ENCODE data around the gene CUL4A. TPM values are rescaled to one million over a fixed set of nuclear protein-coding genes. Genes with fewer than 3 reads are reported as not detected.

The CUL4A gene
- total and polyA plus RNA-seq, 2 donors (not counting 1 experiment from before 2014, with no cell fraction given): 37.5 to 80.4 TPM

GRCh38 chr13:113273321-113273720, 63.9 kb downstream of the CUL4A start:
- Mint-ChIP-seq H3K27me3 (peaks cover 8% of the 10 kb centered on the region), H3K4me1 (no peaks in the 10 kb centered on the region), H3K27ac (no peak overlapping the region), H3K4me3 (no peak overlapping the region), H3K9me3 (ENCODE audit: insufficient read depth) (no peaks in the 10 kb centered on the region)
- Histone ChIP-seq H3K4me3 (ENCODE audit: control extremely low read depth in 1 of 5, extremely low read depth in 1 of 5, insufficient read depth in 1 of 5, low read depth in 2 of 5, low read length in 4 of 5) (no peak overlapping the region), H3K27ac (ENCODE audit: low read length in 2 of 2) (no peak overlapping the region), H3K27me3 (replicated peaks in 1 of 4; ENCODE audit: control extremely low read depth in 1 of 4, control insufficient read depth in 3 of 4, insufficient read depth in 4 of 4, low read length in 3 of 4) (no peaks in the 10 kb centered on the region), H4K20me1 (ENCODE audit: control insufficient read depth, insufficient read depth, low read length, poor library complexity, severe bottlenecking) (no peaks in the 10 kb centered on the region), H3K4me2 (replicated peaks; ENCODE audit: low read depth, low read length, poor library complexity, severe bottlenecking) (no peak overlapping the region), H3K9me3 (ENCODE audit: control extremely low read depth in 1 of 3, control insufficient read depth in 2 of 3, insufficient read depth in 1 of 3, low read length in 2 of 3) (no peaks in the 10 kb centered on the region), H3K9ac (ENCODE audit: low read length) (no peak overlapping the region), H3K36me3 (replicated peaks in 1 of 2; ENCODE audit: control extremely low read depth in 1 of 2, control insufficient read depth in 1 of 2, extremely low read depth in 1 of 2, insufficient read depth in 2 of 2, low read length in 1 of 2) (no peaks in the 10 kb centered on the region), H3K79me2 (ENCODE audit: control insufficient read depth, insufficient read depth, low read length) (no peaks in the 10 kb centered on the region), H2AFZ (ENCODE audit: insufficient read depth, low read depth, low read length, poor library complexity, severe bottlenecking) (no peak overlapping the region), H3K4me1 (ENCODE audit: control insufficient read depth in 2 of 2, insufficient read depth in 2 of 2, low read length in 2 of 2) (no peaks in the 10 kb centered on the region)
- ATAC-seq (ENCODE audit: low read depth) (no peak), DNase-seq (no peak)
- intact Hi-C loops (cut with micrococcal nuclease): no loop called here
- POLR2A ChIA-PET: no interaction called here
- TF ChIP-seq EZH2 (IDR thresholded peaks at IDR 0.05; ENCODE audit: borderline replicate concordance, insufficient read depth, low read depth, low read length, poor library complexity, severe bottlenecking) (no peak), CTCF (IDR thresholded peaks at IDR 0.05) (no peak)
- CTCF ChIA-PET: interaction anchor here (2.2 kb wide), 1 partner anchor 179 kb away, joined by 7 read pairs; no protein-coding TSS in a partner anchor
- 95% methylated on average over 6 of the region's 6 CpGs for WGBS (ENCODE audit: insufficient coverage)

GRCh38 chr13:113273851-113274590, 64.6 kb downstream of the CUL4A start:
- no peak overlapping the region for H3K4me3 ChIP-seq (ENCODE audit: control extremely low read depth in 1 of 5, extremely low read depth in 1 of 5, insufficient read depth in 1 of 5, low read depth in 2 of 5, low read length in 4 of 5)
- H3K4me2 ChIP-seq (replicated peaks; ENCODE audit: low read depth, low read length, poor library complexity, severe bottlenecking): no peak overlapping the region
- no peaks in the 10 kb centered on the region for H4K20me1 ChIP-seq (ENCODE audit: control insufficient read depth, insufficient read depth, low read length, poor library complexity, severe bottlenecking)
- Mint-ChIP-seq H3K27ac (no peak overlapping the region), H3K4me3 (no peak overlapping the region), H3K27me3 (peaks cover 15% of the 10 kb centered on the region), H3K4me1 (no peaks in the 10 kb centered on the region), H3K9me3 (ENCODE audit: insufficient read depth) (no peaks in the 10 kb centered on the region)
- ATAC-seq (ENCODE audit: low read depth) (no peak), DNase-seq (no peak)
- no peaks in the 10 kb centered on the region for H3K79me2 ChIP-seq (ENCODE audit: control insufficient read depth, insufficient read depth, low read length)
- no peaks in the 10 kb centered on the region for H3K4me1 ChIP-seq (ENCODE audit: control insufficient read depth in 2 of 2, insufficient read depth in 2 of 2, low read length in 2 of 2)
- H3K9ac ChIP-seq (ENCODE audit: low read length): no peak overlapping the region
- no peaks in the 10 kb centered on the region for H3K36me3 ChIP-seq (replicated peaks in 1 of 2; ENCODE audit: control extremely low read depth in 1 of 2, control insufficient read depth in 1 of 2, extremely low read depth in 1 of 2, insufficient read depth in 2 of 2, low read length in 1 of 2)
- POLR2A ChIA-PET: no interaction called here
- TF ChIP-seq CTCF (IDR thresholded peaks at IDR 0.05) (no peak), EZH2 (IDR thresholded peaks at IDR 0.05; ENCODE audit: borderline replicate concordance, insufficient read depth, low read depth, low read length, poor library complexity, severe bottlenecking) (no peak)
- H3K27me3 ChIP-seq (replicated peaks in 1 of 4; ENCODE audit: control extremely low read depth in 1 of 4, control insufficient read depth in 3 of 4, insufficient read depth in 4 of 4, low read length in 3 of 4): no peaks in the 10 kb centered on the region
- H2AFZ ChIP-seq (ENCODE audit: insufficient read depth, low read depth, low read length, poor library complexity, severe bottlenecking): no peak overlapping the region
- WGBS (ENCODE audit: insufficient coverage): 31% methylated on average over 14 of the region's 15 CpGs
- intact Hi-C loops (cut with micrococcal nuclease): loop anchor here (2.0 kb wide), 1 partner anchor 177 kb away; no protein-coding TSS in a partner anchor
- CTCF ChIA-PET: interaction anchor here (1.1 to 2.2 kb wide), 2 partner anchors 178 to 288 kb away, joined by 3 to 7 read pairs; no protein-coding TSS in a partner anchor
- no peak overlapping the region for H3K27ac ChIP-seq (ENCODE audit: low read length in 2 of 2)
- no peaks in the 10 kb centered on the region for H3K9me3 ChIP-seq (ENCODE audit: control extremely low read depth in 1 of 3, control insufficient read depth in 2 of 3, insufficient read depth in 1 of 3, low read length in 2 of 3)
